Heart left ventricle (tissue), 13 donors: ENCODE measurements around the gene ALOX12.

Experiments
- POLR2A ChIP-seq, 2 donors: fragments of 450-650 bp; IDR thresholded peaks; one replicate each; pipeline ENCODE4 v1.6.1; 2017; ENCODE audit warnings: antibody characterized with exemption in 2 of 2, mild to moderate bottlenecking in 2 of 2, moderate library complexity in 2 of 2
- TF ChIP-seq, protein P1 (sequence below), 12 donors: fragments of 200-600 bp; sonication (generic) in 4 of 12; IDR thresholded peaks; one replicate each; pipeline versions ENCODE4 v1.5.0 to v1.8.0; 2018 to 2022; ENCODE audit warnings: antibody characterized with exemption in 12 of 12, mild to moderate bottlenecking in 5 of 12
- donor health status: ischemic (EF 13 %, LVEDD 7.1; RV severe dilation, severe dysfunction).
- donor health status: DM: no; HTN: yes; CAD: no.
- donor health status: DM: no; HTN: no; CAD: no.
- donor health status: ischemic (EF 25% LVEDD 6.9; RV normal size, moderate dysfunction).
- donor health status: ischemic (EF 25% LVEDD 5.7; RV mildly dilated, moderate dysfunction).
- donor health status: ischemic (EF 35%, LVEDD 5.7; RV mildly dilated, moderate dysfunction).
- donor health status: nonischemic (EF 11% LVEDD 7.7; RV severe dilation, severe dysfunction).
- donor health status: DM: yes; HTN: yes; CAD: no.
- donor health status: PGD.
- donor health status: ischemic (EF 29% LVEDD 5.4; RV normal size, mild dysfunction).
- donor health status: nonischemic (EF 23%, LVEDD 6.1; RV moderate dilation, normal function).

DNA sequence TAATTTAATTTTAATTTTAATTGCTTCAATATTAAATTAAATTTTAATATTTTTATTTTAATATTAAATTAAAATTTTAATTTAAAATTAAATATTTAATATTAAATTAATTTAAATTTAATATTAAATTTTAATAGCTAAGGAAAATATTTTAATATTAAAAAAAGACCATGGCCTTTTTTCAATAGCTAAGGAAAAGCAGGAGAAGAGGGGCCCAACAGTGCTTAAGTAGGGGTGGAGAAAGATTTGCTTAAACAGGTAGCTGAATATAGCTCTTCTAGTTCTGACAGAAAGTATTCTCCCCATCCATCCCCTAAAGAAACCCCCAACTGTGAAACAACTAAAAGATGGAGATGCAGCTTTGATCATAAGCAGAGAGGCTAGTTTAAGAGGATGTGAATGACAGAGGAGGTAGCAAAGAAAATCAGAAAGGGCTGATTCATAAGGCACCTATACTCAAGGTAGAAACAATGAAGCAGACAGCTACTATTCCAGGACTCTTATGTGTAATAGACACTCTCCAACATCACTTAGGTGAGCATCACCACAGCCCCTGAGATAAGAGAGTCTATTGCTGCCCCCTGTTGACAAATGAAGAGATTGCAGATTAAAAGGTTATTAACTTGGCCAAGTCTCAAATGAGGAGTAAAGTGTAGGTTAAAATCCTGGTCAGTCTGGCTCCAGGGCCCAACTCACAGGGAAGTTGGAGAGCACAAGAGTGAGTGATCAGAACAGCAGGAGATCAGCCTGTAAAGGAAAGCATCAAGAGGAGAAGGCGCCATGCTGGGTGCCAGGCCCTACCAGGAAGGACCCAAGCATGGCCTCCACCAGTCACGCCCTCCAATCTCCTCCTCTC lies 8.8 kb downstream of the ALOX12 start:
- TF ChIP-seq, protein P1, sequence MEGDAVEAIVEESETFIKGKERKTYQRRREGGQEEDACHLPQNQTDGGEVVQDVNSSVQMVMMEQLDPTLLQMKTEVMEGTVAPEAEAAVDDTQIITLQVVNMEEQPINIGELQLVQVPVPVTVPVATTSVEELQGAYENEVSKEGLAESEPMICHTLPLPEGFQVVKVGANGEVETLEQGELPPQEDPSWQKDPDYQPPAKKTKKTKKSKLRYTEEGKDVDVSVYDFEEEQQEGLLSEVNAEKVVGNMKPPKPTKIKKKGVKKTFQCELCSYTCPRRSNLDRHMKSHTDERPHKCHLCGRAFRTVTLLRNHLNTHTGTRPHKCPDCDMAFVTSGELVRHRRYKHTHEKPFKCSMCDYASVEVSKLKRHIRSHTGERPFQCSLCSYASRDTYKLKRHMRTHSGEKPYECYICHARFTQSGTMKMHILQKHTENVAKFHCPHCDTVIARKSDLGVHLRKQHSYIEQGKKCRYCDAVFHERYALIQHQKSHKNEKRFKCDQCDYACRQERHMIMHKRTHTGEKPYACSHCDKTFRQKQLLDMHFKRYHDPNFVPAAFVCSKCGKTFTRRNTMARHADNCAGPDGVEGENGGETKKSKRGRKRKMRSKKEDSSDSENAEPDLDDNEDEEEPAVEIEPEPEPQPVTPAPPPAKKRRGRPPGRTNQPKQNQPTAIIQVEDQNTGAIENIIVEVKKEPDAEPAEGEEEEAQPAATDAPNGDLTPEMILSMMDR (IDR thresholded peaks at IDR 0.05) = peak; percentile 58 to 80 (median 72)
- TF ChIP-seq POLR2A (IDR thresholded peaks at IDR 0.05) = no peak
